HG02798 (cell line): ENCODE results near the gene GOLGA8B.
"Not testable (repeated sequence)": the region's sequence is repeated elsewhere in the genome, so short reads cannot be mapped to it uniquely, and the experiment has no call there.

ENCODE experiments used
- ATAC-seq: cut with Tn5 transposase; IDR thresholded peaks from one replicate; pipeline ENCODE4 v1.9.1; 2021; ENCODE audit warnings: mild to moderate bottlenecking; ENCODE audit not compliant: unreplicated experiment, poor library complexity

Gene GOLGA8B

GRCh38 chr15:34567174-34567573 is 16.3 kb downstream of the GOLGA8B start:
- ATAC-seq, result not testable (repeated sequence)

- not testable (repeated sequence) for ATAC-seq
These were observed 18.7 kb downstream of the GOLGA8B start for GRCh38 chr15:34564711-34565110.

- not testable (repeated sequence) for ATAC-seq
These were observed 22.6 kb downstream of the GOLGA8B start for GRCh38 chr15:34560814-34561213.

- not testable (repeated sequence) for ATAC-seq
These were observed 23.7 kb downstream of the GOLGA8B start for GRCh38 chr15:34559764-34560163.

- not testable (repeated sequence) for ATAC-seq
These were observed 28.3 kb downstream of the GOLGA8B start for GRCh38 chr15:34555162-34555561.

GRCh38 chr15:34554716-34555115 is 28.7 kb downstream of the GOLGA8B start:
- ATAC-seq, result not testable (repeated sequence)

GRCh38 chr15:34554126-34554525 is 29.3 kb downstream of the GOLGA8B start:
- not testable (repeated sequence) for ATAC-seq

- not testable (repeated sequence) for ATAC-seq
These were observed 33.3 kb downstream of the GOLGA8B start for GRCh38 chr15:34550129-34550528.

GRCh38 chr15:34549381-34549809 is 34.1 kb downstream of the GOLGA8B start:
- ATAC-seq, result peak; percentile 77

- not testable (repeated sequence) for ATAC-seq
These were observed 39.4 kb downstream of the GOLGA8B start for GRCh38 chr15:34543860-34544649.

GRCh38 chr15:34535857-34536256 is 47.6 kb downstream of the GOLGA8B start:
- not testable (repeated sequence) for ATAC-seq
